ENCODE data around the gene ZNF503. TPM values are rescaled to one million over a fixed set of nuclear protein-coding genes. Genes with fewer than 3 reads are reported as not detected.

The ZNF503 gene
- total and polyA plus RNA-seq, 2 of the 8 experiments (the other 6 are each of a cell fraction or from before 2014, with no cell fraction given): 0.03 to 0.13 TPM

- TF ChIP-seq EZH2 (IDR thresholded peaks at IDR 0.05; ENCODE audit: low read depth, low read length, severe bottlenecking) (peak; percentile 43), BCL11A (IDR thresholded peaks at IDR 0.05; ENCODE audit: low read depth in 2 of 2, low read length in 2 of 2) (no peak), ATF2 (IDR thresholded peaks at IDR 0.05; ENCODE audit: low read length) (no peak), CHD1 (IDR thresholded peaks at IDR 0.05; ENCODE audit: low read depth, low read length) (no peak), RBBP5 (IDR thresholded peaks at IDR 0.05; ENCODE audit: borderline replicate concordance, low read depth, low read length) (no peak), NRF1 (IDR thresholded peaks at IDR 0.05; ENCODE audit: low read depth, low read length) (peak; percentile 40), HDAC2 (IDR thresholded peaks at IDR 0.05; ENCODE audit: borderline replicate concordance in 1 of 2, low read depth in 2 of 2, low read length in 2 of 2) (peak in 1 of 2 experiments; percentile 36; a peak in 1 of 4 replicates), SRF (IDR thresholded peaks at IDR 0.05; ENCODE audit: low read depth, low read length) (no peak), ZNF274 (IDR thresholded peaks at IDR 0.05; ENCODE audit: borderline replicate concordance, extremely low read depth, low read length) (no peak), ASH2L (IDR thresholded peaks at IDR 0.05; ENCODE audit: low read length) (no peak), CBX5 (IDR thresholded peaks at IDR 0.05; ENCODE audit: low read depth, low read length) (no peak), KDM4A (IDR thresholded peaks at IDR 0.05; ENCODE audit: low read depth, low read length, severe bottlenecking) (peak; percentile 43), TAF7 (optimal IDR thresholded peaks at IDR 0.05; ENCODE audit: borderline replicate concordance, low read depth, low read length) (no peak), MAFK (IDR thresholded peaks at IDR 0.05; ENCODE audit: low read depth, low read length) (no peak), KDM5A (IDR thresholded peaks at IDR 0.05; ENCODE audit: low read length) (no peak), SAP30 (IDR thresholded peaks at IDR 0.05; ENCODE audit: insufficient read depth, insufficient replicate concordance, low read length) (peak; percentile 59), E2F6 (IDR thresholded peaks at IDR 0.05) (peak; percentile 9; the same call in 1 of the 2 replicates), SIN3A (conservative IDR thresholded peaks at IDR 0.05 in 1 of 2, IDR thresholded peaks at IDR 0.05 in 1 of 2; ENCODE audit: low read depth in 1 of 2, low read length in 2 of 2) (0 out of 4 replicates have a peak, but pooled peaks of 1 of the 2 experiments have one; percentile 24), GTF2F1 (IDR thresholded peaks at IDR 0.05; ENCODE audit: borderline replicate concordance, low read depth, low read length) (no peak), RNF2 (IDR thresholded peaks at IDR 0.05; ENCODE audit: borderline replicate concordance, low read depth, low read length, missing control alignments, poor library complexity, severe bottlenecking) (no peak)
Measured at GRCh38 chr10:75402486-75403143, 1.1 kb upstream of the ZNF503 start (continued).
